ENCODE measurements around the gene TCERG1. TPM values are rescaled to one million over a fixed set of nuclear protein-coding genes. Genes with fewer than 3 reads are reported as not detected.

The TCERG1 gene
- total and polyA plus RNA-seq, 9 of the 15 experiments (the other 6 are each of a cell fraction or from before 2014, with no cell fraction given): 50.3 to 148 (median 119) TPM

DNA sequence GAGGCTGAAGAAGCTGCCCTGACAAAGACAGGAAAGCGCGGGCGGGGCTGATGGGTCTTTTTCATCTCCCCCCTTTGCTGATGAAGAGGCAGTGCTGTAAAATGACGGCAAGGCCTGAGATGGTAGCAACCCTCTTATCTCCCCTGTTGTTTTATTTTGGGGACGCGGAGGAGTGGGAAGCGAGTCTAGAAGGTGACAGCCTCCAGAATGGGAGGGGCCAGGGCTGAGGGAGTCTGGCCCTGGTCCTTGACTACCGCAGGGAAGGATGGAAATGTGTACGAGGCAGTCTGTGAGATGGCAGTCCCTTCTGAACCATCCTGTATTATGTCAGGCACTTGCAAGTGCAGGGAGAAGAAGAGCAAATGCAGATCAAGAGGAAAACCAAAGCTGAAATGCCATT, 46.1 kb upstream of the TCERG1 start:
- H3K27me3 ChIP-seq (ENCODE audit: control insufficient read depth in 2 of 2, insufficient read depth in 2 of 2, low read length in 2 of 2): peaks cover 4 to 39% of the 10 kb centered on the region in 2 experiments; a peak in 4 of 5 replicates
- CTCF ChIA-PET (ENCODE audit: low intra/inter-chr PET ratio): no interaction called here
- no peaks in the 10 kb centered on the region for H4K20me1 ChIP-seq (replicated peaks; ENCODE audit: control insufficient read depth, insufficient read depth, low read length)
- WGBS (ENCODE audit: insufficient coverage, low coverage, missing lambda C conversion rate): 4% methylated on average over 9 of the region's 9 CpGs
- intact Hi-C loops (cut with micrococcal nuclease) (no loop called here), in situ Hi-C loops (cut with MboI) (no loop called here)
- no peak overlapping the region for H3K4me3 ChIP-seq
- TF ChIP-seq SREBF1 (IDR thresholded peaks at IDR 0.05; ENCODE audit: borderline replicate concordance, low read depth, low read length) (no peak), ZNF75A (CRISPR knock-in tag; IDR thresholded peaks at IDR 0.05) (no peak), CHCHD3 (CRISPR knock-in tag; IDR thresholded peaks at IDR 0.05) (no peak), IFI16 (CRISPR knock-in tag; IDR thresholded peaks at IDR 0.05) (no peak), DDX20 (tag; IDR thresholded peaks at IDR 0.05; ENCODE audit: low read depth) (no peak), ESRRA (IDR thresholded peaks at IDR 0.05; ENCODE audit: borderline replicate concordance, low read depth) (no peak), ZNF12 (CRISPR knock-in tag; IDR thresholded peaks at IDR 0.05) (no peak), ZNF668 (CRISPR knock-in tag; IDR thresholded peaks at IDR 0.05) (no peak), ZNF384 (IDR thresholded peaks at IDR 0.05; ENCODE audit: low read depth, low read length) (no peak), DACH1 (IDR thresholded peaks at IDR 0.05; ENCODE audit: partially characterized antibody) (no peak), FOXK2 (conservative IDR thresholded peaks at IDR 0.05 in 1 of 2, IDR thresholded peaks at IDR 0.05 in 1 of 2; ENCODE audit: low read depth in 2 of 2) (no peak)
- TF ChIP-seq, protein P1, sequence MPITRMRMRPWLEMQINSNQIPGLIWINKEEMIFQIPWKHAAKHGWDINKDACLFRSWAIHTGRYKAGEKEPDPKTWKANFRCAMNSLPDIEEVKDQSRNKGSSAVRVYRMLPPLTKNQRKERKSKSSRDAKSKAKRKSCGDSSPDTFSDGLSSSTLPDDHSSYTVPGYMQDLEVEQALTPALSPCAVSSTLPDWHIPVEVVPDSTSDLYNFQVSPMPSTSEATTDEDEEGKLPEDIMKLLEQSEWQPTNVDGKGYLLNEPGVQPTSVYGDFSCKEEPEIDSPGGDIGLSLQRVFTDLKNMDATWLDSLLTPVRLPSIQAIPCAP (CRISPR knock-in tag; IDR thresholded peaks at IDR 0.05; ENCODE audit: borderline replicate concordance): no peak
- H2AFZ ChIP-seq (ENCODE audit: low read depth, low read length): no peak overlapping the region
- H3K4me1 ChIP-seq (replicated peaks in 1 of 2; ENCODE audit: control insufficient read depth in 2 of 2, insufficient read depth in 2 of 2, low read length in 2 of 2): no peaks in the 10 kb centered on the region
- H3K27ac ChIP-seq (ENCODE audit: extremely low read depth, low read depth, low read length): no peak overlapping the region
- H3K36me3 ChIP-seq (ENCODE audit: control insufficient read depth, insufficient read depth, low read length): no peaks in the 10 kb centered on the region
- POLR2A ChIA-PET: no interaction called here
- no TSS peak for BruUV-seq (replicated peaks)
- no peaks in the 10 kb centered on the region for H3K79me2 ChIP-seq (ENCODE audit: control insufficient read depth, insufficient read depth, low read length)
- FAIRE-seq: no peak
- H3K4me2 ChIP-seq (ENCODE audit: insufficient read depth, low read length): no peak overlapping the region
- H3K9me3 ChIP-seq (replicated peaks; ENCODE audit: control insufficient read depth, insufficient read depth, low read depth, low read length): no peaks in the 10 kb centered on the region
- H3K9me1 ChIP-seq (ENCODE audit: control insufficient read depth, insufficient read depth, low read length): no peaks in the 10 kb centered on the region
- no peak; the same call in 2 of the 3 replicates for ATAC-seq
- DNase-seq (ENCODE audit: extremely low read depth in 1 of 4, low spot score in 3 of 4): peak in 1 of 4 experiments; percentile 12
- H3K9ac ChIP-seq (ENCODE audit: insufficient read depth in 1 of 2, low read depth in 2 of 2, low read length in 2 of 2): no peak overlapping the region
